GM19324 (cell line): Measurements from ENCODE around the gene HRC.
"Not testable (repeated sequence)": the region's sequence is repeated elsewhere in the genome, so short reads cannot be mapped to it uniquely, and the experiment has no call there.

Experiments
- ATAC-seq: cut with Tn5 transposase; IDR thresholded peaks from one replicate; pipeline ENCODE4 v1.9.1; 2021; ENCODE audit warnings: mild to moderate bottlenecking, moderate library complexity; ENCODE audit not compliant: unreplicated experiment, low FRiP score

The HRC gene

DNA sequence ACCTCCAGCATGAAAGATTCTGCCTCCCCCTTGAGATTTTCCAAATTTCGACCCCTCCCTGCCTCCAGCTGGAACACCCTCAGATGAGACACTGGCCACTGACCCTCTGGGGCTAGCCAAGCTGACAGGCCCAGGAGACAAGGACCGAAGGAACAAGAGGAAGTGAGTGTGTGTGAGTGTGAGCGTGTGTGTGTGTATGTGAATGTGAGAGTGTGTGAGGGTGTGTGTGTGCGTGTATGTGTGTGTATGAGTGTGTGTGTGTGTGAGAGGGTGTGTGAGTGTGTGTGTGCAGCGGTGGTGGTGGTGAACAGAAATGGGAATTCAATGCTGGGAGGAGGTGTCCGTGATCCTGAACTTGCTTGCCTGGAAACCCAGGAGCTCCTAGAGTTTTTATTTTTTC lies 13.8 kb downstream of the HRC start:
- no peak for ATAC-seq

DNA sequence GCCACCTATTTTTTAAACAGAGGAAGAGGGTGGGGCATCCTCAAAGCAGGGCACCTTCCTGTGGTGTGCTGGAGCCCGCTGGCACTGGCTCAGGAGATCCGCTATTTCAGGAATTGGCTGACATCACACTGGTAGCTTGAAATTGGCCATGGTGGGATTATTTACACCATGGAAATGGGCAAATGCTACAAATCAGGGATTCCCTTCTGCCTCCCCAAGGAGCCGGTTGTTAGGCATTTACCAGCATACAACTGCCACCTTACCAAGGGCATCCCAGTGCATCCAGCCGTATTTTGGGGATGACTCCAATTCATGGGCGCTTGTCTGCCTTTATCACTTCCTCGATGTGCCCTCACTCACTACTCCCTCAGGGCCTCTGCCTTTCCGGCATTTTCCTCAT lies 14.2 kb downstream of the HRC start:
- ATAC-seq, result no peak

DNA sequence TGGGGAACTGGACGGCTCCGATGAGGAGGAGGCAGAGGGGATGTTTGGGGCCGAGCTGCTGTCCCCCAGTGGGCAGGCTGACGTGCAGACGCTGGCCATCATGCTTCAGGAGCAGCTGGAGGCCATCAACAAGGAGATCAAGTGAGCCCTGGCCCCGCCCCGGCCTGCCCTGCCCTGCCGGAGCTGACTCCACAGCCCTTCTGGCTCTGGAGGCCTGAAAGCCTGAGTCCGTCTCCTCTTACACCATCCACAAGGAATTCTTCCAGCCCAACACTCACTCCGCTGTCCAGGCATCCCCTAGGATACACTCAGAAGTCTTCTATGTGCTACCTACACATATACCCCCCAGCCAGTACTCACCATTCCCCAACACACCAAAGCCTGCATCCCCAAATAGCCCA lies 18.4 kb downstream of the HRC start:
- no peak for ATAC-seq

- ATAC-seq, result no peak
Observed at GRCh38 chr19:49135686-49136085, 19.5 kb downstream of the HRC start.

GRCh38 chr19:49133621-49134454 lies 21.4 kb downstream of the HRC start:
- ATAC-seq, result no peak

DNA sequence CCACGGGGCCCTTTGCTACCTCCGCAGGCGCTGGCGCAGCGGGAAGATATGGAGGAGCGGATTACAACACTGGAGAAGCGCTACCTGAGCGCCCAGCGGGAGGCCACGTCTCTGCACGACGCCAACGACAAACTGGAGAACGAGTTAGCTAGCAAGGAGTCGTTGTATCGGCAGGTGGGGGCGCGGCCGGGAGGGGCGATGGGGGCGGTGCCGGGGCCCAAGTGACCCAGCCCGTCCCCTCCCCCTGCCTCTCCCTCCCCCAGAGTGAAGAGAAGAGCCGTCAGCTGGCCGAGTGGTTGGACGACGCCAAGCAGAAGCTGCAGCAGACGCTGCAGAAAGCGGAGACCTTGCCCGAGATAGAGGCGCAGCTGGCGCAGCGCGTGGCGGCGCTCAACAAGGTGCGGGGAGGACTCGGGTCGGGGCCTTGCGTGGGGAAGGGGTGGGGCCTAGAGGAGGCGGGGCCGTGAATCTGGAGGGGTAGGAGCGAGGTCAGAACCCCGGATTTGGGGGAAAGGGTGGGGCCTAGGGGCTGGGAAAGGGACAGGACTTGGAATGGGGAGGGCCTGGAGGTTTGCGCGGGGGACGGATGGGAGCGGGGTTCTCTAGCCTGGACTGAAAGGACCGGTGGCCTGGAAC lies 22.1 kb downstream of the HRC start:
- no peak for ATAC-seq

DNA sequence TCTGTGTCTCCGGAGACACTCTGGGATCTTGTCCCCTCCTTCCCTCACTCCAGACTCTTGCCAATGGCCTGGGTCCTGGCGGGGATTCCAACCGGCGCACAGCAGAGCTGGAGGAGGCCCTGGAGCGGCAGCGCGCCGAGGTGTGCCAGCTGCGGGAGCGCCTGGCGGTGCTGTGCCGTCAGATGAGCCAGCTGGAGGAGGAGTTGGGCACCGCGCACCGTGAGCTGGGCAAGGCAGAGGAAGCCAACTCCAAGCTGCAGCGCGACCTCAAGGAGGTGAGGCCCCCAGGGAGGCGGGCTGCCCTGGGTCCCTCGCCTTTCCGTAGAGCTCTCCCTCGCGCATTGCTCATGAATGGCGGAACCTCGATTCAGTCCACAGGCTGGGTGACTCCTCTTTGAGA lies 24.9 kb downstream of the HRC start:
- ATAC-seq, result no peak

GRCh38 chr19:49129238-49129583 lies 26.0 kb downstream of the HRC start:
- ATAC-seq, result no peak

- no peak for ATAC-seq
Observed at GRCh38 chr19:49128545-49129237, 26.5 kb downstream of the HRC start.

GRCh38 chr19:49127674-49128544 lies 27.3 kb downstream of the HRC start:
- peak; percentile 81 for ATAC-seq

- not testable (repeated sequence) for ATAC-seq
Observed at GRCh38 chr19:49127225-49127624, 28.0 kb downstream of the HRC start.

- no peak for ATAC-seq
Observed at GRCh38 chr19:49126575-49126974, 28.6 kb downstream of the HRC start.

DNA sequence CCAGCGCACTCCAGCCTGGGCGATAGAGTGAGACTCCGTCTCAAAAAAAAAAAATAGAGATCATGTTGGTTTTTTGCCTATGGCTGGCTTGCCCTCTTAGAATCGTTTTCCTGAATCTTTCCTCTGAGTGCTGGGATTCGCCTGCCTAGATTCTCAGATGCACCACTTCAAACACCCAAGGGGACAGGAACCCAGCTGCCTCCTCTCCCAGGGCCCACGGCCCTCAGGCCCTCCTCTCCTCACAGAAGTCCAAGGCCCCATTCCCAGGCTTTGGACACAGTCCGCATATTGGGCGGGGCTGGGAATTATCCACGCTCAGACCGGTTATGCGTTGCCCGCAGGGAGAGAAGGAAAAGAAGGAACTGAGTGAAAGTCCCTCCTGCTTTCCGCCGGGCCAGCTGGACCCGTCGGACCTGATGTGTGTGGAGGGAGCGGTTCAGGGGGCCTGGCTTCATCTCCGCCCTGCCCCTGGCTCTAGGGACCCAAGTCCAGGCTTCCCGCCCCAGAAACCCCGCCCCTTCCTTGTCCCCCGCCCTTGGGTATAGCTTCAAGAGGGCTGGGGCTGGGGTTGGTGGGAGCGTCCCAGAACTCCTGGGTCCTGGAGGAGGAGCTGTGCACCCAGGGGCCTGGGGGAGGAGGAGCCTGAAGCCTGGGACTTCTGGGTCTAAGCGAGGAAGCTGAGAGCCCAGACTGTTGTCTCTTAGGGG lies 30.0 kb downstream of the HRC start:
- ATAC-seq, result no peak

DNA sequence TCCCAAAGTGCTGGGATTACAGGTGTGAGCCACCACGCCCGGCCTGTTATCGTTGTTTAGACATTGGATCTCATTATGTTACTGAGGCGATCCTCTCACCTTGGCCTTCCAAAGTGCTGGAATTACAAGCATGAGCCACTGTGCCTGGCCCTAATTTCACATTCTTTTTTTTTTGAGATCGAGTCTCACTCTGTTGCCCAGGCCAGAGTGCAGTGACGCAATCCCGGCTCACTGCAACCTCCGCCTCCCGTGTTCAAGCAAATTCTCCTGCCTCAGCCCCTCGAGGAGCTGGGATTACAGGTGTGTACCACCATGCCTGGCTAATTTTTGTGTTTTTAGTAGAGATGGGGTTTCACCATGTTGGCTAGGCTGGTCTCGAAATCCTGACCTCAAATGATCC lies 31.9 kb downstream of the HRC start:
- ATAC-seq, result not testable (repeated sequence)

DNA sequence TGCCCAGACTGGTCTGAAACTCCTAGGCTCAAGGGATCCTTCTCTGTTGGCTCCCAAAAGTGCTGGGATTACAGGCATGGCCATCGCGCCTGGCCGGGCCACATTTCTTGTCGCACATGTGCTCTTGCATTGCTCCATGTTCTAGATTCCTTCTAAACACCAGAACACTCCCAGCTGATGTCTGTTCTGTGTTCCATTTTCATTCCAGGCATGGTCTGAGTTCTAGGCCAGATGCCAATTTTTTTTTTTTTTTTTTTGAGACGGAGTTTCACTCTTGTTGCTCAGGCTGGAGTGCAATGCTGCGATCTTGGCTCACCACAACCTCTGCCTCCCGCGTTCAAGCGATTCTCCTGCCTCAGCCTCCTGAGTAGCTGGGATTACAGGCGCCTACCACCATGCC lies 33.4 kb downstream of the HRC start:
- ATAC-seq, result not testable (repeated sequence)

DNA sequence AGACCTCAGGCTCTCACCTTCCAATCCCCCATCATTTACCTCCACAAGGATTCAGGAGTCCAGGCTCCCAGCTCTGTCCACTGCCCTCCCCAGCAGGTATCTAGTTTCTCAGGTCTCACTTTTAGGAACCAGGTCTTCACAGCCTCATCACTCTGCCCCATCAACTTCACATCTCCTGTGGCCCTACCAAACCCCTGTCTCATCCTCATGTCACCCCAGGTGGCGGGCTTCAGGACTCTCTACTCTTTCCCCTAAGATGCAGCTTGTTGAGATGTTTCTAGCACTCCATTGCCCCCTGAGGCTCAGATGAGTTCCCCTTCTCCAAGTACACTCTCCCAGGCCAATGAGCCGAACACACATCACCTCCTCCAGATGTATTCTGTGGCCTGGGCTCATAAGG lies 34.3 kb downstream of the HRC start:
- no peak for ATAC-seq

DNA sequence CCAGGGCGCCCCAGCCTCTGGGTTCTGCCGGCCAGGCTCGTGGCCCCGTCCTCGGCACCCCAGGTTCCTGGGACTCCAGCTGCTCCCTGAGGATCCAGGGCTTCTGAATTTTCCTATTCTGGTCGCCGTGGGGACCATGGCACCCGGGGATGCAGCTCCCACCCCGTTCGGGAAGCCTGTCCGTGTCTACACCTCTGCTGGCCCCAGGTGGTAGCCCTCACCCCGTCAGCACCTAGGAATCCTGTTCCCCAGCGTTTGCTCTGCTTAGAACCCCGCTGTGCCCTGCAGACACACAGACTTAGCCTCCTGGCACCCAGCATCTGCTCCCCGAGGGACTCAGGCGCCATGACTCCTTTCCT lies 34.9 kb downstream of the HRC start:
- ATAC-seq, result no peak

DNA sequence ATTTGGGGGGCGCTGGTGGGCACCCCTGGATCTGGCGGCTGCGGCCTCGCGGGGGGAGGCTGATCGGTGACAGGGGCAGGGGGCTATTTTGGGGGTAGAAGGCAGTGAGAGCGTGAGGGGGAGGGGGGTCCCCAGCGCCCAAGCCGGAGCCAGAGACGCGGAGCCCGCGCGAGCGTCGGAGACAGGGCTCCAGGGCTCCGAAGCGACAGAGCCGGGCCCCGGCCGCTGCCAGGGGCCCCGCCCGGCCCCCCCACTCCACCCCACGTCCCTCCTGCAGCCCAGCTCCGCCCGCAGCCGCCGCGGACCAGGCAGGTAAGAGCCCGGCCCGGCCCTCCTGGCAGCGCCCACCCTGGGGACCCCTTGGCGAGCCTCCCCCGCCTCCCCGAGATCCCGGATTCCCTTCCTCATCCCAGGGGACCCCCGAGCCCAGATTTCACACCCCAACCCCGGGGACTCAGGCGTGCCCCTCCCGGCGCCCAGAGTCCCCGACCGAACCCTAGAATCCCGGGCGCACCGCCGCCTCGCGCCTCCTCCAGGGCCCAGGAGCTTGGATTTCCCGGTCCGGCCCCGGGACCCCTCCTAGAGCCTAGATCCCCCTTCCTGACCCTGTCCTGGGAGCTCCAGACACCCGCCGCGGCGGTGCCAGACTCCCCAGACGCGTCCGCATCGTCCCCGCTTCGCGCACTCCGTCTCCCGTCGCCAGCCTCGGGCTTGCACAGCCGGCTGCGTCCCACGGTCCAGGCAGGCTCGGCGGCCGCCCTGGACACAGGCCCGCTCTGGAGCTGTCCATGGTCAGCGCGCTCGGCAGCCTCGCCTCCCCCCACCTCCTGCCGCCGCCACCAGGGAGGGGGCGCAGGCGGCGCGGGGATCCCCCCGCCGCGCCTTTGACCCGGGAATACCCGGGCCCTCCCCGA lies 35.5 kb downstream of the HRC start, which contains the start of gene PPFIA3:
TSS of gene PPFIA3 (plus strand) at position 134 of the 914 bp plus-strand sequence. CDS start 8,330 bp downstream, outside the sequence.
- ATAC-seq, result no peak
